ENCODE data around the gene ASPHD2.

The ASPHD2 gene

GRCh38 chr22:26409719-26410335 lies 19.2 kb upstream of the ASPHD2 start:
- H3K27me3 ChIP-seq (ENCODE audit: insufficient read depth, low read length), result peaks cover 6% of the 10 kb centered on the region; the same call in 1 of the 2 replicates
- H3K79me2 ChIP-seq (ENCODE audit: insufficient read depth, low read length), result no peaks in the 10 kb centered on the region
- H3K9me3 ChIP-seq (ENCODE audit: low read length), result no peaks in the 10 kb centered on the region
- no peaks in the 10 kb centered on the region for H3F3A ChIP-seq (ENCODE audit: insufficient read depth, low read length)
- H3K4me3 ChIP-seq (ENCODE audit: low read depth, low read length, poor library complexity, severe bottlenecking), result no peak overlapping the region
- H3K27ac ChIP-seq (ENCODE audit: low read depth, low read length, poor library complexity, severe bottlenecking), result no peak overlapping the region
- no peaks in the 10 kb centered on the region for H3K36me3 ChIP-seq (ENCODE audit: insufficient read depth, low read length)
- no peak overlapping the region for H3K9ac ChIP-seq (ENCODE audit: low read length)
- H4K20me1 ChIP-seq (ENCODE audit: insufficient read depth, low read length), result no peaks in the 10 kb centered on the region
- H3K4me2 ChIP-seq (ENCODE audit: low read length), result no peak overlapping the region
- no peaks in the 10 kb centered on the region for H3K9me2 ChIP-seq (ENCODE audit: low read depth, low read length)
- TF ChIP-seq CTCF (IDR thresholded peaks at IDR 0.05; ENCODE audit: low read length), result no peak
- no peak for TF ChIP-seq EZH2 (IDR thresholded peaks at IDR 0.05; ENCODE audit: borderline replicate concordance, low read length)
- H3K4me1 ChIP-seq (ENCODE audit: insufficient read depth, low read length, severe bottlenecking), result no peaks in the 10 kb centered on the region
- no peak overlapping the region for H2AFZ ChIP-seq (ENCODE audit: low read length)

DNA sequence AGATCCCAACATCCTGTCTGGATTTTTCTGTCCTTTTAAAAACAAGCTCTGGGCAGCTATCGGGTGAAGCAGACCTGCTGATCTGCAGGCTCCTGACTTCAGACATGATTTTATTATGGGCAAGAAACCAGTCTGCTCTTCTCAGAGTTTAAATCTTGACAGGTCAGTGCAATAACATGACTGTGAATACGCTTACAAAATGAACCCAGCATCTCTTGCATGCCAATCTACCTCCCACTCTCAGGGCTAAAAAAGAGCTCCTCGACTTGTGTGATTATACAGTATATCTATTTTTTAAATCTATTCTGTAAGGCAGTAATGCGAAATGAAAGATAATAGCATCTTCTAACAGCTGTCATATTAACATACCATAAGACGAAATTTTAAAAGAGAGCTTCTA lies 18.7 kb upstream of the ASPHD2 start:
- H3K9me3 ChIP-seq (ENCODE audit: low read length), result no peaks in the 10 kb centered on the region
- no peak overlapping the region for H2AFZ ChIP-seq (ENCODE audit: low read length)
- no peaks in the 10 kb centered on the region for H3K79me2 ChIP-seq (ENCODE audit: insufficient read depth, low read length)
- H3K9ac ChIP-seq (ENCODE audit: low read length), result no peak overlapping the region
- no peak overlapping the region for H3K4me3 ChIP-seq (ENCODE audit: low read depth, low read length, poor library complexity, severe bottlenecking)
- H3K4me2 ChIP-seq (ENCODE audit: low read length), result no peak overlapping the region
- no peaks in the 10 kb centered on the region for H3K4me1 ChIP-seq (ENCODE audit: insufficient read depth, low read length, severe bottlenecking)
- no peak for TF ChIP-seq CTCF (IDR thresholded peaks at IDR 0.05; ENCODE audit: low read length)
- no peak for TF ChIP-seq EZH2 (IDR thresholded peaks at IDR 0.05; ENCODE audit: borderline replicate concordance, low read length)
- no peak overlapping the region for H3K27ac ChIP-seq (ENCODE audit: low read depth, low read length, poor library complexity, severe bottlenecking)
- H3K9me2 ChIP-seq (ENCODE audit: low read depth, low read length), result no peaks in the 10 kb centered on the region
- no peaks in the 10 kb centered on the region for H3F3A ChIP-seq (ENCODE audit: insufficient read depth, low read length)
- H3K36me3 ChIP-seq (ENCODE audit: insufficient read depth, low read length), result no peaks in the 10 kb centered on the region
- H4K20me1 ChIP-seq (ENCODE audit: insufficient read depth, low read length), result no peaks in the 10 kb centered on the region
- H3K27me3 ChIP-seq (ENCODE audit: insufficient read depth, low read length), result peaks cover 6% of the 10 kb centered on the region; the same call in 1 of the 2 replicates

GRCh38 chr22:26414347-26414746 lies 14.7 kb upstream of the ASPHD2 start:
- Histone ChIP-seq H3K4me1 (ENCODE audit: insufficient read depth, low read length, severe bottlenecking) (no peaks in the 10 kb centered on the region), H3K9ac (ENCODE audit: low read length) (no peak overlapping the region), H3K9me3 (ENCODE audit: low read length) (no peaks in the 10 kb centered on the region), H3K27ac (ENCODE audit: low read depth, low read length, poor library complexity, severe bottlenecking) (no peak overlapping the region), H3K36me3 (ENCODE audit: insufficient read depth, low read length) (no peaks in the 10 kb centered on the region), H4K20me1 (ENCODE audit: insufficient read depth, low read length) (no peaks in the 10 kb centered on the region), H3K9me2 (ENCODE audit: low read depth, low read length) (no peaks in the 10 kb centered on the region), H3K4me3 (ENCODE audit: low read depth, low read length, poor library complexity, severe bottlenecking) (no peak overlapping the region), H3F3A (ENCODE audit: insufficient read depth, low read length) (no peaks in the 10 kb centered on the region), H2AFZ (ENCODE audit: low read length) (no peak overlapping the region), H3K27me3 (ENCODE audit: insufficient read depth, low read length) (peaks cover 11% of the 10 kb centered on the region), H3K79me2 (ENCODE audit: insufficient read depth, low read length) (no peaks in the 10 kb centered on the region), H3K4me2 (ENCODE audit: low read length) (no peak overlapping the region)
- no peak for TF ChIP-seq EZH2 (IDR thresholded peaks at IDR 0.05; ENCODE audit: borderline replicate concordance, low read length)

GRCh38 chr22:26416256-26416655 lies 12.8 kb upstream of the ASPHD2 start:
- Histone ChIP-seq H3K4me2 (ENCODE audit: low read length) (no peak overlapping the region), H3K27ac (ENCODE audit: low read depth, low read length, poor library complexity, severe bottlenecking) (no peak overlapping the region), H3F3A (ENCODE audit: insufficient read depth, low read length) (no peaks in the 10 kb centered on the region), H3K36me3 (ENCODE audit: insufficient read depth, low read length) (no peaks in the 10 kb centered on the region), H3K27me3 (ENCODE audit: insufficient read depth, low read length) (peaks cover 6% of the 10 kb centered on the region), H4K20me1 (ENCODE audit: insufficient read depth, low read length) (no peaks in the 10 kb centered on the region), H3K4me3 (ENCODE audit: low read depth, low read length, poor library complexity, severe bottlenecking) (no peak overlapping the region), H2AFZ (ENCODE audit: low read length) (no peak overlapping the region), H3K4me1 (ENCODE audit: insufficient read depth, low read length, severe bottlenecking) (no peaks in the 10 kb centered on the region), H3K9ac (ENCODE audit: low read length) (no peak overlapping the region), H3K9me2 (ENCODE audit: low read depth, low read length) (no peaks in the 10 kb centered on the region), H3K9me3 (ENCODE audit: low read length) (no peaks in the 10 kb centered on the region), H3K79me2 (ENCODE audit: insufficient read depth, low read length) (no peaks in the 10 kb centered on the region)
- no peak for TF ChIP-seq CTCF (IDR thresholded peaks at IDR 0.05; ENCODE audit: low read length)
- TF ChIP-seq EZH2 (IDR thresholded peaks at IDR 0.05; ENCODE audit: borderline replicate concordance, low read length), result no peak

Data from OCI-LY1 (cell line).